HepG2 (cell line): Measurements from ENCODE around the gene FAM210A.

Experiments
- AKAP8 ChIP-seq: sonication (generic); formaldehyde crosslinking; IDR thresholded peaks from 2 replicates; pipeline ENCODE4 v1.5.1; 2020; ENCODE audit warnings: mild to moderate bottlenecking, missing genetic modification reagents
- EP300 ChIP-seq, 3 experiments: sonication (generic) in 1 of 3; formaldehyde crosslinking in 1 of 3; IDR thresholded peaks; 2 replicates each; pipeline versions ENCODE4 v1.5.1 to v1.6.1; 2011 to 2020; ENCODE audit warnings: low read depth in 2 of 3, low read length in 2 of 3, borderline replicate concordance in 1 of 3, improper control_type of control experiment in 1 of 3, mild to moderate bottlenecking in 1 of 3, missing genetic modification reagents in 1 of 3, moderate library complexity in 1 of 3
- RBAK ChIP-seq: sonication (generic); formaldehyde crosslinking; IDR thresholded peaks from 2 replicates; pipeline ENCODE4 v1.5.1; 2020; ENCODE audit warnings: mild to moderate bottlenecking, missing genetic modification reagents
- SP1 ChIP-seq, 2 experiments: fragments of 450-650 bp in 1 of 2; sonication (generic) in 1 of 2; formaldehyde crosslinking in 1 of 2; IDR thresholded peaks; 2 replicates each; pipeline versions ENCODE4 v1.4.0 to v1.6.1; 2016 to 2020; ENCODE audit warnings: missing genetic modification reagents in 1 of 2
- ZBTB1 ChIP-seq: sonication (generic); formaldehyde crosslinking; IDR thresholded peaks from 2 replicates; pipeline ENCODE4 v1.4.0; 2020; ENCODE audit warnings: missing genetic modification reagents, borderline replicate concordance
- ZNF549 ChIP-seq: sonication (generic); formaldehyde crosslinking; IDR thresholded peaks from 2 replicates; pipeline ENCODE4 v1.5.0; 2020; ENCODE audit warnings: missing genetic modification reagents
- ZNF766 ChIP-seq: sonication (generic); formaldehyde crosslinking; IDR thresholded peaks from 2 replicates; pipeline ENCODE4 v1.5.0; 2020; ENCODE audit warnings: missing genetic modification reagents, borderline replicate concordance
- TF ChIP-seq, protein P1 (sequence below): sonication (generic); formaldehyde crosslinking; IDR thresholded peaks from 2 replicates; pipeline ENCODE4 v1.5.0; 2020; ENCODE audit warnings: mild to moderate bottlenecking, missing genetic modification reagents, moderate library complexity
- TF ChIP-seq, protein P2 (sequence below): sonication (generic); formaldehyde crosslinking; IDR thresholded peaks from 2 replicates; pipeline ENCODE4 v1.8.1; 2023; ENCODE audit warnings: mild to moderate bottlenecking, inconsistent platforms, moderate library complexity, missing genetic modification reagents, borderline replicate concordance

GRCh38 chr18:13756261-13756660 is 29.9 kb upstream of the FAM210A start:
- TF ChIP-seq ZBTB1 (CRISPR knock-in tag) (no peak), EP300 (IDR thresholded peaks at IDR 0.05; ENCODE audit: low read depth in 2 of 2, low read length in 2 of 2) (no peak), EP300 (CRISPR knock-in tag; IDR thresholded peaks at IDR 0.05; ENCODE audit: borderline replicate concordance) (no peak), SP1 (IDR thresholded peaks at IDR 0.05) (no peak), SP1 (CRISPR knock-in tag; IDR thresholded peaks at IDR 0.05) (no peak), ZNF766 (CRISPR knock-in tag) (no peak), RBAK (no peak), ZNF549 (CRISPR knock-in tag) (no peak), AKAP8 (no peak)
- TF ChIP-seq, protein P1, sequence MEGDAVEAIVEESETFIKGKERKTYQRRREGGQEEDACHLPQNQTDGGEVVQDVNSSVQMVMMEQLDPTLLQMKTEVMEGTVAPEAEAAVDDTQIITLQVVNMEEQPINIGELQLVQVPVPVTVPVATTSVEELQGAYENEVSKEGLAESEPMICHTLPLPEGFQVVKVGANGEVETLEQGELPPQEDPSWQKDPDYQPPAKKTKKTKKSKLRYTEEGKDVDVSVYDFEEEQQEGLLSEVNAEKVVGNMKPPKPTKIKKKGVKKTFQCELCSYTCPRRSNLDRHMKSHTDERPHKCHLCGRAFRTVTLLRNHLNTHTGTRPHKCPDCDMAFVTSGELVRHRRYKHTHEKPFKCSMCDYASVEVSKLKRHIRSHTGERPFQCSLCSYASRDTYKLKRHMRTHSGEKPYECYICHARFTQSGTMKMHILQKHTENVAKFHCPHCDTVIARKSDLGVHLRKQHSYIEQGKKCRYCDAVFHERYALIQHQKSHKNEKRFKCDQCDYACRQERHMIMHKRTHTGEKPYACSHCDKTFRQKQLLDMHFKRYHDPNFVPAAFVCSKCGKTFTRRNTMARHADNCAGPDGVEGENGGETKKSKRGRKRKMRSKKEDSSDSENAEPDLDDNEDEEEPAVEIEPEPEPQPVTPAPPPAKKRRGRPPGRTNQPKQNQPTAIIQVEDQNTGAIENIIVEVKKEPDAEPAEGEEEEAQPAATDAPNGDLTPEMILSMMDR (CRISPR knock-in tag) = no peak
- TF ChIP-seq, protein P2, sequence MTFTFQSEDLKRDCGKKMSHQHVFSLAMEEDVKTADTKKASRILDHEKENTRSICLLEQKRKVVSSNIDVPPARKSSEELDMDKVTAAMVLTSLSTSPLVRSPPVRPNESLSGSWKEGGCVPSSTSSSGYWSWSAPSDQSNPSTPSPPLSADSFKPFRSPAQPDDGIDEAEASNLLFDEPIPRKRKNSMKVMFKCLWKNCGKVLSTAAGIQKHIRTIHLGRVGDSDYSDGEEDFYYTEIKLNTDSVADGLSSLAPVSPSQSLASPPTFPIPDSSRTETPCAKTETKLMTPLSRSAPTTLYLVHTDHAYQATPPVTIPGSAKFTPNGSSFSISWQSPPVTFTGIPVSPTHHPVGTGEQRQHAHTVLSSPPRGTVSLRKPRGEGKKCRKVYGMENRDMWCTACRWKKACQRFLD (CRISPR knock-in tag) = no peak
